GM18907 (cell line): ENCODE results near the gene HIPK3.
"Not testable (repeated sequence)": the region's sequence is repeated elsewhere in the genome, so short reads cannot be mapped to it uniquely, and the experiment has no call there.

Experiments used
- ATAC-seq: cut with Tn5 transposase; IDR thresholded peaks from one replicate; pipeline ENCODE4 v1.9.1; 2021; ENCODE audit warnings: mild to moderate bottlenecking, moderate library complexity; ENCODE audit not compliant: unreplicated experiment

The HIPK3 gene

GRCh38 chr11:33296695-33297094 is 39.5 kb downstream of the HIPK3 start:
- ATAC-seq: no peak

- no peak for ATAC-seq
These were observed 46.4 kb downstream of the HIPK3 start for GRCh38 chr11:33303541-33303940.

GRCh38 chr11:33306821-33307220 is 49.6 kb downstream of the HIPK3 start:
- not testable (repeated sequence) for ATAC-seq

GRCh38 chr11:33307984-33308383 is 50.8 kb downstream of the HIPK3 start:
- no peak for ATAC-seq

GRCh38 chr11:33309118-33309517 is 51.9 kb downstream of the HIPK3 start:
- ATAC-seq: no peak

- ATAC-seq: no peak
These were observed 53.7 kb downstream of the HIPK3 start for GRCh38 chr11:33310720-33311500.

GRCh38 chr11:33311680-33312079 is 54.5 kb downstream of the HIPK3 start:
- ATAC-seq: no peak

GRCh38 chr11:33315822-33316221 is 58.6 kb downstream of the HIPK3 start:
- no peak for ATAC-seq

GRCh38 chr11:33317662-33318061 is 60.5 kb downstream of the HIPK3 start:
- ATAC-seq: no peak

- ATAC-seq: no peak
These were observed 63.0 kb downstream of the HIPK3 start for GRCh38 chr11:33320016-33320813.

GRCh38 chr11:33320814-33321330 is 63.7 kb downstream of the HIPK3 start:
- ATAC-seq: no peak

- no peak for ATAC-seq
These were observed 64.2 kb downstream of the HIPK3 start for GRCh38 chr11:33321422-33321821.

GRCh38 chr11:33323421-33323820 is 66.2 kb downstream of the HIPK3 start:
- no peak for ATAC-seq

GRCh38 chr11:33324302-33324985 is 67.3 kb downstream of the HIPK3 start:
- ATAC-seq: peak; percentile 49

- no peak for ATAC-seq
These were observed 68.3 kb downstream of the HIPK3 start for GRCh38 chr11:33325451-33325850.

- peak; percentile 67 for ATAC-seq
These were observed 72.6 kb downstream of the HIPK3 start for GRCh38 chr11:33329705-33330329.

- ATAC-seq: no peak
These were observed 76.6 kb downstream of the HIPK3 start for GRCh38 chr11:33333816-33334215.

- no peak for ATAC-seq
These were observed 77.4 kb downstream of the HIPK3 start for GRCh38 chr11:33334627-33335026.

GRCh38 chr11:33339247-33339646 is 82.1 kb downstream of the HIPK3 start:
- no peak for ATAC-seq

- ATAC-seq: no peak
These were observed 87.4 kb downstream of the HIPK3 start for GRCh38 chr11:33344611-33345010.
